ENCODE data around the gene COA8.
"Not testable (repeated sequence)": the region's sequence is repeated elsewhere in the genome, so short reads cannot be mapped to it uniquely, and the experiment has no call there.

Gene COA8

DNA sequence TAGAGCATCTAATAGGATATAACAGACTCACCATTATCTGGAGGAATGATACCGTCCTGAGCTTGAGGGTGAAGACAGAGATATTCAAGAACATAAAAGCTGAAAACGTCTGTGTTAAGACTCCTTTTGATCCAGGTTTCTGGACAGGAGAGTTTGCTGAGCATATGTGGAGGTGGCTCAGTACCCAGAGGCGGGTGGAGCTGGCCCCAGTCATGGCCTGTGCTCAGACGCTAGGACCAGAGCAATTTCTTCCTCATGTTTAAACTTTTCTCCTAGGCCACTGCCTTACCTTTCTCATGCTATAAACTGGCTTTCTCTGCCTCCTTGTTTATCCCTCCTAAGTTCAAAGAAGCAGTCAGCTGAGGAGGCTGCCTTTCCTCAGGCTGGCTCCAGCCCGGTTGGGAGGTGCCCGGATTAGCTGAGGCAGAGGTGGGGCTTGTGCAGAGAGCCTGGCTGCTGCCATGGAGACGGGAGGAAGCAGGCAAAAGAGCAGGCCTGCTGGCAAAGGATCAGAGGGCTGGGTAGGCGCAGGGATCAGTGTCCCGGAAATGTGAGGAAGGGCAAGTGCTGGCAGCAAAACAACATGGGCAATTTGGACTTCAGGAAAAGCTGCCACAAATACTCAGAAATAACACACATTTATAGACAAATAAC lies 13.7 kb downstream of the COA8 start:
- DNase-seq (ENCODE audit: low read depth): no peak

DNA sequence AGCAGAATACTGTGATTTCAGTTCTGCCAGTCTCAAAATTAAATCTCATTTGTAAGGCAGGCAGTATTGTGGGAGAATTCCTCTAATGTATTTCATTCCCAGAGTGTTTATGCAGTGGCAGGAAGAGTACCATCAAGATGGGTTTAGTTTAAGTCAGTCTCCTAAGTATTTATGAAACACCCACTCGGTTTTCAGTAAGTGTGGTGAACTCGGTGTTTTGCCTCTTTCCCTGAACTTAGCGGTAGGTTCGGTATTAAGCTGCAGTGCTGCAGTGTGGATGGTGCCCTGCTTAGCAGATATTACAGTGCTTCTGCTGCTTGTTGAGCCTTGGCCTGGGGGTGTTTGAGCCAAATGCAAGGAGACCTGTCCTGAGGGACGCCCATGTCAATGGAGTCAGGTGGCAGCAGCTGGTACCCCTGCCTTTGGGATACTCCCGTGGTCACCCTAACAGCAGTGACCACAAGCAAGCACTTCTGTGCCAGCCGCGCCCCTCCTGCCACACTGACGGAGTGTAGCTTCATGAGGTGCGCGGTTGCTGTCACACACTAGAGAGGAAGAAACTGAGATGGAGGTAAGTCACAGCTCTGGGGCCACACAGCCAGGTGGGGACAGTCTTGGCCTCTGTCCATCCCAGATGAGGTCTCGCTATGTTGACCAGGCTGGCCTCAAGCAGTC lies 15.8 kb downstream of the COA8 start:
- DNase-seq (ENCODE audit: low read depth): no peak

DNA sequence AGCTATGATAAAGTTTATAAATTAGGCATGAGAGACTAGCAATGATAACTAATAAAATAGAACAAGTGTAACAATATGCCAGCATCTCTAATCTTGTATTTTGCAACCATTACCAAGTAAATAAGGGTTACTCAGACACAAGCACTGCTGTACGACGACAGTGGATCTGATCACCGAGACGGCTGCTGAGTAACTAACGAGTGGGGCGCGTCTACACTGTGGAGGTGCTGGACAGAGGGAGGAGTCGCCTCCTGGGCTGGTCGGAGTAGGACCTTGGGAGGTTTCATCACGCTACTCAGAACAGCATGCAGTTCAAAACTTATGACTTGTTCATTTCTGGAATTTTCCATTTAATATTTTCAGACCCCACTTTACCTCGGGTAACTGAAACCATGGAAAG lies 18.4 kb downstream of the COA8 start:
- no peak for DNase-seq (ENCODE audit: low read depth)

DNA sequence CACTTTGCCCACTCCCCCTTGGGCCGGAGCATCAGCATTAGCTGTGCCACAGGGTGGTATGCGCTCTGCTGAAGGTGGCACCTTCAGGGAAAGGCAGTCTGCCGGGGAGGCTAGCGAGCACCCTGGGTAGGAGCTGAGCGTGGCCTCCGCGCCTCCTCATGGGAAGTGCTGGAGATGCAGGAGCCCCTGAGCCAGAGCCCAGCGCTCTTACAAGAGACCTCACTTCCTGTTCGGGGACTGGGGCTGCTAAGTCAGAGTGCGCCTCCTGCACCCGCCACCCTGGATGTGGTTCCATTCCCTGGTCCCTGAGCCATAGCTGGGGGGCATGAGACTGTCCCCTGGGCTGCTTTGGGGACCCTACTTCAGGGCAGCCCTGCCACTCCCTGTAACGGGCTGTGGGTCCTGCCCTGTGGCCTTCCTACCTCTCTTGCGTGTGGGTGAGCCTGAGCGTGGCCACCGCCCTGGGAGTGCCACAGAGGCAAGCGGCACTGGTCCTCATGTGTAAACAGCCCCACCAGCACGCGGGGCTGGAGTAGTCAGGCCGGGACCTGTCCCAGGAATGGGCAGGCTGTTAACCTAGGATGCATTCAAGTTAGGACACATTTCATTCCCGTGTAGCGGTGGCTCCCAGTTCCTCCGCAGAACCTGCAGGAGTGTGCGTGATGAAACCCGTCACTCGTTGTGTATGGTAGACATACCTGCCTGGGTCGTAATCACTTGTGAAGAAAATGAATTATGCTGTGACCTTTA lies 19.4 kb downstream of the COA8 start:
- no peak for DNase-seq (ENCODE audit: low read depth)

DNA sequence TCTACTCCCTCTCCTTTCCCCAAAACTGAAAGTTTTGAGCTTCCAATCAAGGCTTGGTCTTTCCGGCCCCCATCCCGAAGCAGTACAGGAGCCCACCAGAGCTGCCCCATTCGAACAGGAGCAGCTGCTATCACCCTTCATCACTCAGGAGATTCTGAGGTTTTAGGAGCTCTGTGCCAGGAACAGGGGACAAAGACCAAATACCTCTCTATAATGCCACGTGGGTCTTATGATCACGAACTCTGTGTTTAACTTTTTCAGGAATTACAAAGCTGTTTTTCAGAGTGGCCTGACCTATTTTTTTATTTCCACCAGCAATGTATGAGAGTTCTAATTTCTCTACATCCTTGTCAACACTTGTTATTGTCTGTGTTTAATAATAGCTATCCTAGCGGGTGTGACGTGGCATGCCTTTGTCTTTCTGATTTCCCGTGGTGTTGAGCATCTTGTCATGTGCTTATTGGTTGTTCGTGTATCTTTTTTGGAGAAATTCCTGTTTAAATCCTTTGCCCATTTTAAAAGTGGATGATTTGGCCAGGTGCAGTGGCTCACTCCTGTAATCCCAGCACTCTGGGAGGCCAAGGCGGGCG lies 21.7 kb downstream of the COA8 start:
- DNase-seq (ENCODE audit: low read depth): no peak

DNA sequence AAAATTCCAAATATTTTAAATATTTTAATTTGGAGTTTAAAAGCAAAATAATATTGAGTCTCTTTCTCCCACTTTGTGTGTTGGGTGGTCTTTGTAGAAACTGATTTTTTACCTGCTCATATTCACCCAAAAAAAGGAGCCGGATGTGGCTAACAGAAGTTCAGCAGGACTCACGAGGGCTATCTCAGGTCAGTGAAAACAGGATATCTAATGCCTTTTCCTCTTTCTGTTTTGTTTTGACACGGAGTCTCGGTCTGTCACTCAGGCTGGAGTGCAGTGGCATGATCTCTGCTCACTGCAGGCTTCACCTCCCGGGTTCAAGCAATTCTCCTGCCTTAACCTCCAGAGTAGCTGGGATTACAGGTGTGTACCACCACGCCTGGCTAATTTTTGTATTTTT lies 30.8 kb downstream of the COA8 start:
- DNase-seq (ENCODE audit: low read depth): no peak

DNA sequence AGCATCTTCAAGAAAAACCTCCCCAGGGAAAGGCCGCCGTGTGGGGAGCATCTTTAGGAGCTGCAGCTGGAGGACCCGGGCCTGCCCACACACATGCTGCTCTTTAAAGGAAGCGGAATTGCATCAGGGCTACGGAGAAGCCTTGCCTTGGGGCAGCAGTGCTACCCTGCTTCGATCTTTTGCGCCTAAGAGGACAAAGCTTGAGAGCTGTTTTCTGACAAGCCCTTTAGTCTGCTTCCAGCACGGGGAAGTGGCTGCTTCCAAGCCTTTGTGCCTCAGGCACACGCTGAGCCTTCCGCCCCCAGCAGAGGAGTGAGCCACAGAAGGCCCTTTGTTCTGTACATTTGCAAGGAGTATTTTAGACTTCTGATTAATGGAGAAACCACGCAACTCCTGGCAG lies 31.5 kb downstream of the COA8 start:
- no peak for DNase-seq (ENCODE audit: low read depth)

DNA sequence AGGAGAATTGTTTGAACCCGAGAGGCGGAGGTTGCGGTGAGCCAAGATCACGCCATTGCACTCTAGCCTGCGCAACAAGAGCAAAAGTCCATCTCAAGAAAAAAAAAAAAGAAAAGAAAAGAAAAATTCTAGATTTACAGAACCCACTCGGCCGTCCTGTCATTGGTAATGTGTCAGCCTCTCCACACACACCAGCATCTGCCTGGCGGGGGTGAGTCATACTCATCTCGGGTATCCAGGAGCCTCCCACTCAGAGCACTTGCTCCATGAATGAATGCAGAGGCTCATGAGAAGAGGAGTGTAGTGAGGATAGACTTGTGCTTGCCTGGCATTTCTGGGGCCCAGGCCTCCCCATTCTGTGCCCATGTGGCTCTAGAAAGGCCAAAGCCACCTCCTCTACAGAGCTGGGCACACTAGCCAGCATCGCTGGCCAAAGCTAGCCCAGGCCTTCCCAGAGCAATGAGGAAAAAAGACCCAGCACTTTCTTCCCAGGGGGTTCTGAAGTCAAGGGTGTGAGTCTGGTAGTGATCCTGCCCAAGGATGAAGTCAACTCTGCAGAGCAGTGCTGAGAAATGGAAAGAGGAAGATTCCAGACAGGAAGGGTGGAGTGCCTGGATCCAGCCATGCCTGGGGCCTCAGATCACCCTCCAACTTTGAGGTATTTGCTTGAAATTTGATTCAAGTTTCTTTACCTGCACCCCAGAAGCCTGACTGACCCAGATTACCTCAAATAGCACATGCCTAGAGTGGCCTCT lies 35.0 kb downstream of the COA8 start:
- DNase-seq (ENCODE audit: low read depth): no peak

DNA sequence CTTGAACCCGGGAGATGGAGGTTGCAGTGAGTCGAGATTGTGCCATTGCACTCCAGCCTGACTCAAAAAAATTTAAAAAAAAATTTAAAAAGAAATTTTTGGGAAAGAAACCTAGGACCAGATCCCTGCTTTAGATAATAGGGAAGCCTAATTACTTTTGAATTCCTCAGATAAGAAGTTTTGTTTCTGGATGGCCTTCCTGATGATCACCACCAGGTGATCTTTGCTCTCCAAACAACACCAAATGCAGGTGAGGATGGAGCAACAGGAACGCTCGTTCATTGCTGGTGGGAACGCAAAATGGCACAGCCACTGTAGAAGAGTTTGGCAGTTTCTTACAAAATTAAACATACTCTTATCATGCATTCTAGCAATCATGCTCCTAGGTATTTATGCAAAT lies 37.7 kb downstream of the COA8 start:
- no peak for DNase-seq (ENCODE audit: low read depth)

DNA sequence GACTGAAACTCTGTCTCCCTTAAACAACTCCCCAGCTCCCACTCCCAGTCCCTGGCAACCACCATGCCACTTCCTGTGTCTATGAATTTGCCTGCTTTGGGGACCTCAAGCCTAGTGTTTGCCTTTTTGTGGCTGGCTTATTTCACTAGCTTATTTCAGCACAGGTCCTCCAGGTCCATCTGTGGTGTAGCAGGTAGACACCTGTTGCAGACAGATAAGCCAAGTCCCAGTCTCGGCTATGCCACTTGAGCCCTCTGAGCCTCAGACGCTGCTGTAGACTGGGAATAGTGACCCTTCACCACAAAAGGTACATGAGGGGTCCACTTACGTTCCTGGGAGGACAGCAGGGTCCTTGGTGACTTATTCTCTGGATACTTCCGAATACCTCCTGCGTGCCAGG lies 41.9 kb downstream of the COA8 start:
- DNase-seq (ENCODE audit: low read depth): no peak

DNA sequence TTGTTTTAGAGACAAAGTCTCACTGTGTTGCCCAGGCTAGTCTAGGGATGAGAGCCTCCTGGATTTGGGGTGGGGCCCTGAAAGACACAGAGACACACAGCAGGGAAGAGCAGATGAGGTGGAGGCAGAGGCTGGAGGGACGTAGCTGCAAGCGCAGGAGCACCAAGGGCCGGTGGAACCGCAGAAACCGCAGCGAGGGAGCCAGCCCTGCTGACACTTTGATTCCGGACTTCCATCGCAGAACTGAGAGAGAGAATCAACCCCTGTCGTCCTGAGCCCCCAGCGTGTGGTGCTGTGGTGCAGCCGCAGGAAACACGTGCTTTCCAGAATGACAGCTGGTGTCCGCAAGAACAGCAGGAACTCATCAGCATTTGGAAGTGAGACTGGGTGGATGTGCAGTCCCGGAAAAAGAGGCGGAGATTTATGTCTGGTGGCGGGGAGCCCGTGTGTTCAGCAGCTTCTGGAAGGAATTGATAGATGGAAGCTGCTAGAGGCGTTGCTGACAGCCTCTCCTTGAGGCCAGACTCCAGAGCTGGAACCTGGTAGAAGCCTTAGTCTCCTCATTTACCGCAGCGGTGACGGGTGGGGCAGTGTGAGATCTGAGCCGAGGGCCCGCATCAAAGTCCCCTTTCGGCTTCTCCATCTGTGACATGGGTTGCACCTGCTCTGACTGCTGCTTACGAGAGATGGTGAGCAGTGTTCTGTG lies 44.4 kb downstream of the COA8 start:
- DNase-seq (ENCODE audit: low read depth): peak; percentile 25

DNA sequence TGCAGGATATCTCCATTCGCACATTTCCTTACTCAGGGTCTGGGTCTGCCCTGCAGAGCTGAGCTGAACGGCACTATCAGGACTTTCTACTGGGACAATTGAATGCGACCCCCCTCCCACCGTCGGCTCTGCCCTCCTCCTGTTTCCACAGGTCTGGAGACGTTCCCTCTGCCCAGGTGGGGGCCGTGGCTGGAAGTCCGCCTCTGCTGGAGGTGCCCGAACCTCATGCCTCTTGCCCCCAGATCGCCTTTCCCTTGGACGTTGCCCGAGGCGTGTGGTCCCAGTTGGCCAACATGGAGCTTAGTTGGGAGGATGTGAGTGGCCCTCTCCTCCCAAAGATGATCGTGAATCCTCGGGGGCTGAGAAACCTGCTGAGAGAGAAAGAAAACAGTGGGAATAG lies 45.1 kb downstream of the COA8 start:
- no peak for DNase-seq (ENCODE audit: low read depth)

DNA sequence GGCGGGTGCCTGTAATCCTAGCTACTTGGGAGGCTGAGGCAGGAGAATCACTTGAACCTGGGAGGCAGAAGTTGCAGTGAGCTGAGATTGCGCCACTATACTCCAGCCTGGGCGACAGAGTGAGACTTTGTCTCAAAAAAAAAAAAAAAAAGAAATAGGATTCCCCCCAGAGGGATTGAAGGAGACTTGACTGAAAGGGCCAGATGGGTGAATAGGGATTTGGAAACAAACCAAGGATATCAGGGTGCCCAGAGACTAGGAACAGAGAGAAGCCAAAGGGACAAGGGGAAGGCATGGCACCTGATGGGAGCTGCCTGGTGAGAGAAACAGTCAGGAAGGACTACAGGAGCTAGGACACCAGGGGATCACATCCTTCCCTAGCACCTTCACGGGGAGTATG lies 46.3 kb downstream of the COA8 start:
- not testable (repeated sequence) for DNase-seq (ENCODE audit: low read depth)

DNA sequence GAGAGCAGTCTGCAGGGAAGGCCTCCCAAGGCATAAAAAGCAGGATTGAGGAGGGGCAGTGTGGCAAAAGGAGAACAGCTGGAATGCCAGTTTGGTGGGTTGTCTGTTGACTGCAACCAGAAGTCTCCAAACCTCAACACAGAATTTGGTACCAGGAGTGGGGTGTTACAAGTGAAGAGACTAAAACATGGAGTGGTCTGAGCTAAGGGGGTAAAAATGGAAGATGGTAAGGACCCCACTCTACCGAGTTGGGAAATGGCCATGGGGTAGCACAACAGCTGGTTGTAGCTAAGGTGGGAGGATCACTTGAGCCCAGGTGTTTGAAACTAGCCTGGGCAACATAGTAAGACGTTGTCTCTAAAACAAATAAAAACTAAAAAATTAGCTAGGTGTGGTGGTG lies 48.5 kb downstream of the COA8 start:
- DNase-seq (ENCODE audit: low read depth): no peak

DNA sequence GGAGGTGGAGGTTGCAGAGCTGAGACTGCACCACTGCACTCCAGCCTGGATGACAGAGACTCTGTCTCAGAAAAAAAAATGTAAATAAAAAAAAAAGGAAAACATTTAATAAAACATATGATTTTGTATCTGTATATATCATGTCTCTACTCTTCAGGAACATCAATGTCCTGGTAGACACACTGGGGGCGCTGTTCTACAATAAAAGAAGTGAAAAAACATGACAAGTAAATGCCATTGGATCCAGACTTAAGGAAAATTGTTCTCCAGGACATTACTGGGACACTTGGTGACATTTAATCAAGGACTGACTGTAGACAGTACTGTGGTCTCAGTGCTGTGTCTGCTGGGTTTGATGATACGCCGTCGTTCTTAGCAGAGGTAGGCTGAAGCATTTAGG lies 50.8 kb downstream of the COA8 start:
- no peak for DNase-seq (ENCODE audit: low read depth)

DNA sequence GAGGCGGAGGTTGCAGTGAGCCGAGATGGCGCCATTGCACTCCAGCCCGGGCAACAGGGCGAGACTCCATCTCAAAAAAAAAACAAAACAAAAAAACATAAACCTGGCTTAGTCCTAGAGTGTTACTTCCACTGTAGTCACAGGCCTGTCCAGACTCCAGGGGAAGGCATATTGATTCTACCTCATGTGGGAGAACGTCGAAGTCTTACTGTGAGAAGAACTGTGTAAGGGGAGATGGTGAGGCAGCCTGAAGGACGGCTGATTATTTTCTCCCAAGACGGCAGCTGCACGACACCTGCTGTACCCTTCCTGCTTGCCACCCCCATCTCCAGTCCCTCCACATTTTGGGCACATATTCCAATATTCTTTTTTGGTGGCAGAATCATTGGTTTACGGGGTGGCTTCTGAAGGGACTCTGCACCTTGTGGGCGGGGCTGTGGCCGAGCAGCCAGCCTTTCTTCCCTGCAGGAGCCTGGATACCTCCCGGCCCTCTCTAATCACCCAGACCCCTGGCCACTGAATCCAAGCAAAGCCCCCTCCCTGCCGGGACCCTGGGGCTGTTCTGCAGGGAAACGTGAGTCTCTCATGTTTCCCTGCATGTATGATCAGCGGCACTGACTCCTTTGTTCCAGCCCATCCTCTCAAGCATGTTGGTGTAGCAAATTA lies 54.0 kb downstream of the COA8 start:
- no peak for DNase-seq (ENCODE audit: low read depth)

DNA sequence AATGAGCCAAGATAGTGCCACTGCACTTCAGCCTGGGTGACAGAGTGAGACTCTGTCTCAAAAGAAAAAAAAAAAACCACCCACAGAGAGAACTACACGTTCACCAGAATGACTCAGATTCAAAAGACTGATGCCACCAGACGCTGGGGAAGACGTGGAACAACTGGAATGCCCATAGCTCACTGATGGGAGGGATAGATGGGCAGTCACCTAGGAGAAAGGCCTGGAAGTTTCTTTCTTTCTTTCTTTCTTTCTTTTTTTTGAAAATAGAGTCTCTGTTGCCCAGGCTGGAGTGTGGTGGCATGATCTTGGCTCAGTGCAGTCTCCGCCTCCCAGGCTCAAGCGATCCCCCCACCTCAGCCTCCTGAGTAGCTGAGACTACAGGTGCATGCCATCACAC lies 56.3 kb downstream of the COA8 start:
- DNase-seq (ENCODE audit: low read depth): no peak

DNA sequence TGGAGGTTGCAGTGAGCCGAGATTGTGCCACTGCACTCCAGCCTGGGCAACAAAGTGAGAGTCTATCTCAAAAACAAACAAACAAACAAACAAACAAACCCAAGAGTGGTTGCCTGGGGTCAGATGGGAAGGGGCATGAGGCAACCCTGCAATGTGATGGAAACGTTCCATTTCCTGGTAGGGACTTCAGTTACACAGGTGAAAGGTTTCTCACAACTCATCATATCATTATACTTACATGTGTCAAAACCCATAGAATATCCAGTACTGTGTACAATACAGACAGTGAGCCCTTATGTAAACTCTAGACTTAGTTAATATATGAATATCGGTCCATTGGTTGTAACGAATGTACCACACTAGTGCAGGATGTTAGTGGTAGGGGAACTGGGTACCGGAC lies 59.1 kb downstream of the COA8 start:
- DNase-seq (ENCODE audit: low read depth): no peak

DNA sequence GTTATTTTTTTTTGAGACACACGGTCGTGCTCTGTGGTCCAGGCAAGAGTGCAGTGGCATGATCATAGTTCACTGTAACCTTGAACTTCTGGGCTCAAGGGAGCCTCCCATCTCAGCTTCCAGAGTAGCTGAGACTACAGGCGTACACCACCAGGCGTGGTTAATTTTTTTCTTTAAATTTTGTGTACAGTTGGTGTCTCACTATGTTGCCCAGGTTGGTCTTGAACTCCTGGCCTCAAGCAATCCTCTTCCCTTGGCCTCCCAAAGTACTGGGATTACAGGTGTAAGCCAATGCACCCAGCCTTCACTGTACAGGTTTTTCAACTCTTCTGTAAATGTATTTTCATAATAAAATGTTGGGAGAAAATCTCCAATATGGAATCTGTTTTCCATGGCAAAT lies 60.5 kb downstream of the COA8 start:
- no peak for DNase-seq (ENCODE audit: low read depth)

DNA sequence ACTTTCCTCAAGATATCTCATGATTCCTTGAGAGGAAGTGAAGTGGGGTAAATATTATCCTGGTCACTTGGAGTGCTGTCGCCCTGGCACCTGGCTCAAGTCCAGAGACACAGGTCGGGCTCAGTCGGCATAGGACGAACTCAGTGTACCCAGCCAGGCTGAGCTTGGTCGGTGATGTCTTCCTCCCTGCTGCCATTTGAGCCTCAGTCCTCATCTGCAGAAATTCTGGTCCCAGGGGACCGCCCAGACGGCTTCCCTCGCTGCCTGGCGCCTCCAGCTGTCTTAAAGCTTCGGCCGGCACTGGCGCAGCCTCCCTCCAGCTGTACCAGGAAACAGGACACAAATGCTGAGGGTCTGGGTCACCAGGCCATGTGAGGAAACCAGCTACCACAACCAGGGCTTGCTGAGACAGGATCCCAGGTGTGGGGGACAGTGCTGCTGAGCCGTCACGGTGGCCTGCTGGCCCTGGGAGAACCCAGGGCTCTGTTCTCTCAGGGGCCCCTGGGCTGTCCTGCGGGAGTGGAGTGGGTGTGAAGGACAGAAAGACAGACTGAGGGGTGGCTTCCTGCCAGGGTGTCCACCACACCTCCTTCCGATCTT lies 61.2 kb downstream of the COA8 start:
- DNase-seq (ENCODE audit: low read depth): no peak

DNA sequence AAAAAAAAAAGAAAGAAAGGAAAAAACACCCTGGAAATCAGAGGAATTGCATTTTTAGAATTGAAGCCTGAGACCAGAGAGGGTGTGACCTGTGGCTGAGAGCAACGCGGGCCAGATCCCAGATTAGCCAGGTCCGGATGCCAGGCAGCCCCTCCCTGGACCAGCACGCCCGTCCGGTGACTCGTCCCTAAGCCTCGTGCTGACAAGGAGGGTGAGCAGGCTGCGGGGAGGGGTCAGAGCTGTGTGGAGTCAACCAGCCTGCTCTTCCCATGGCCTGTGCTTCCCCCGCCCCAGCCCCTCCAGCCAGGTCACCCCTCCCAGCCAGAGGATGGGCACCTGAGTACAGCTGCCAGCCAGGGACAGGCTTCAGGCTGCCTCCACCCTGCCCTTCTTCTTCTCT lies 62.1 kb downstream of the COA8 start:
- DNase-seq (ENCODE audit: low read depth): no peak

Measured in activated T-helper 9 cell treated with anti-CD3 and anti-CD28 coated beads, Interleukin-2, amount 50 U/mL, for 16 hours (primary cell).